ENCODE measurements around the gene OR52I1.

DNA sequence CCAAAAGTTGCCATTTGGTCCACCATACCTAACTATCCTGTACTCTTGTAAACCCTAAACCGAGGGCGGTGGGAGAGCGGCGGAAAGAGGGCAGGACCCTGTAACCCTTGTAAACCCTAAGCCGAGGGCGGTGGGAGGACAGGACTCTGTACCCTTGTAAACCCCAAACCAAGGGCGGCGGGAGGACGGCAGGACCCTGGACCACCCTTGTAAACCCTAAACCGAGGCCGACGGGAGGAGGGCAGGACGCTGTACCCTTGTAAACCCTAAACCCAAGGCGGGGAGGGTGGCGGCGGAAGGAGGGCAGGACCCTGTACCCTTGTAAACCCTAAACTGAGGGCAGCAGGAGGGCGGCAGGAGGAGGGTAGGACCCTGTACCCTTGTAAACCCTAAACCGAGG, 24.8 kb upstream of the OR52I1 start:
- TF ChIP-seq CTCF (IDR thresholded peaks at IDR 0.05) (no peak), POLR2AphosphoS5 (IDR thresholded peaks at IDR 0.05) (no peak), POLR2A (IDR thresholded peaks at IDR 0.05) (no peak), EP300 (IDR thresholded peaks at IDR 0.05) (no peak)
